HCT116 (cell line): ENCODE data around the gene SPATA16. TPM values are rescaled to one million over a fixed set of nuclear protein-coding genes. Genes with fewer than 3 reads are reported as not detected.

Experiments used
- ATAC-seq: fragments of 200-7000 bp; cut with Tn5 transposase; 2 replicates; pipeline ENCODE4 v1.9.1; 2020; ENCODE audit warnings: mild to moderate bottlenecking, moderate library complexity
- BruUV-seq: library from RNA; stranded (reverse); fragments of 400-500 nt; replicated peaks from 2 replicates; lab custom pipeline; 2021; lab: Mats Ljungman, UMichigan
- CTCF ChIA-PET: fragments of 300-600 bp; sonication (Branson Sonifier 250); formaldehyde crosslinking; loops from one replicate; lab custom pipeline; 2021; ENCODE audit warnings: antibody characterized with exemption; lab: Charles Lee
- POLR2A ChIA-PET: fragments of 300-600, 350-600 bp; sonication (Branson Sonifier 250); formaldehyde crosslinking; loops from one replicate; lab custom pipeline; 2021; ENCODE audit warnings: antibody characterized with exemption; lab: Charles Lee
- RAD21 ChIA-PET, 2 experiments: fragments of 300-600 bp; sonication (Branson Sonifier 250); formaldehyde crosslinking; loops; one replicate each; lab custom pipeline; 2023; ENCODE audit warnings: low total read pairs in 2 of 2; ENCODE audit not compliant: uncharacterized antibody in 2 of 2, unreplicated experiment in 2 of 2, low non-redundant PET in 1 of 2; lab: Charles Lee
- DNase-seq: peaks from one replicate; pipeline ENCODE4 v3.0.0-alpha.2; 2010; ENCODE audit warnings: low read depth, low spot score
- H2AFZ ChIP-seq: fragments of 200-600 bp; shearing (Covaris generic), sonication (generic); 2 replicates; pipeline ENCODE4 v1.6.1; 2017; ENCODE audit warnings: low read depth, mixed run types, mixed read lengths, antibody characterized with exemption, low read length; ENCODE audit not compliant: poor library complexity, severe bottlenecking
- H3K27ac ChIP-seq: 2 replicates; pipeline ENCODE4 v1.5.1; 2012; ENCODE audit warnings: low read depth, low read length
- H3K27me3 ChIP-seq: fragments of 200-600 bp; sonication (generic); 2 replicates; pipeline ENCODE4 v1.6.1; 2016; ENCODE audit warnings: mixed run types, low read length, mixed read lengths; ENCODE audit not compliant: insufficient read depth
- H3K36me3 ChIP-seq, 2 experiments: fragments of 200-500 bp in 1 of 2; fragments of 200-600 bp in 1 of 2; sonication (Bioruptor generic) in 1 of 2; sonication (generic) in 1 of 2; 2 replicates each; pipeline versions ENCODE4 v1.5.1 to v1.6.1; 2014 to 2016; ENCODE audit warnings: low read length in 2 of 2, inconsistent platforms in 1 of 2, mixed read lengths in 1 of 2, mixed run types in 1 of 2; ENCODE audit not compliant: insufficient read depth in 2 of 2, control insufficient read depth in 1 of 2
- H3K4me1 ChIP-seq, 2 experiments: fragments of 200-600 bp in 1 of 2; sonication (generic) in 1 of 2; 2 replicates each; pipeline versions ENCODE4 v1.5.1 to v1.6.1; 2012 to 2017; ENCODE audit warnings: low read length in 2 of 2, inconsistent platforms in 1 of 2, mild to moderate bottlenecking in 1 of 2, mixed read lengths in 1 of 2, mixed run types in 1 of 2, moderate library complexity in 1 of 2; ENCODE audit not compliant: insufficient read depth in 2 of 2, control insufficient read depth in 1 of 2
- H3K4me2 ChIP-seq: fragments of 200-600 bp; sonication (generic); 2 replicates; pipeline ENCODE4 v1.6.1; 2017; ENCODE audit warnings: mixed run types, low read length, mixed read lengths
- H3K4me3 ChIP-seq, 2 experiments: fragments of 200-600 bp in 1 of 2; sonication (generic) in 1 of 2; replicated peaks in 1 of 2; 2 replicates each; pipeline ENCODE4 v1.5.1; 2011 to 2016; ENCODE audit warnings: low read length in 2 of 2, control low read depth in 1 of 2, low read depth in 1 of 2, mild to moderate bottlenecking in 1 of 2, mixed read lengths in 1 of 2, mixed run types in 1 of 2
- H3K79me2 ChIP-seq: fragments of 200-600 bp; sonication (generic); 2 replicates; pipeline ENCODE4 v1.6.1; 2017; ENCODE audit warnings: mild to moderate bottlenecking, mixed run types, low read length, moderate library complexity, mixed read lengths; ENCODE audit not compliant: insufficient read depth
- H3K9ac ChIP-seq: fragments of 200-600 bp; sonication (generic); 2 replicates; pipeline ENCODE4 v1.6.1; 2016; ENCODE audit warnings: low read length, mixed read lengths
- H3K9me2 ChIP-seq: fragments of 200-600 bp; sonication (generic), shearing (Covaris generic); 2 replicates; pipeline ENCODE4 v1.6.1; 2017; ENCODE audit warnings: mixed run types, mild to moderate bottlenecking, moderate library complexity; ENCODE audit not compliant: insufficient read depth
- H3K9me3 ChIP-seq, 2 experiments: fragments of 200-500 bp in 1 of 2; fragments of 200-600 bp in 1 of 2; sonication (Bioruptor generic) in 1 of 2; sonication (generic) in 1 of 2; 2 replicates each; pipeline ENCODE4 v1.6.1; 2014 to 2017; ENCODE audit warnings: low read length in 2 of 2, mixed read lengths in 2 of 2, inconsistent platforms in 1 of 2, low read depth in 1 of 2, mild to moderate bottlenecking in 1 of 2, mixed run types in 1 of 2, moderate library complexity in 1 of 2; ENCODE audit not compliant: control insufficient read depth in 1 of 2, insufficient read depth in 1 of 2
- H4K20me1 ChIP-seq: fragments of 200-600 bp; sonication (generic), shearing (Covaris generic); 2 replicates; pipeline ENCODE4 v1.6.1; 2017; ENCODE audit warnings: mixed run types, mild to moderate bottlenecking, moderate library complexity; ENCODE audit not compliant: insufficient read depth
- ATF3 ChIP-seq: IDR thresholded peaks from 2 replicates; pipeline ENCODE4 v1.6.1; 2012
- CBX3 ChIP-seq: IDR thresholded peaks from 2 replicates; pipeline ENCODE4 v1.6.1; 2012; ENCODE audit warnings: low read depth
- CEBPB ChIP-seq: IDR thresholded peaks from 2 replicates; pipeline ENCODE4 v1.6.1; 2012; ENCODE audit warnings: low read depth
- EGR1 ChIP-seq: IDR thresholded peaks from 2 replicates; pipeline ENCODE4 v1.6.1; 2012; ENCODE audit warnings: low read depth
- ELF1 ChIP-seq: IDR thresholded peaks from 2 replicates; pipeline ENCODE4 v1.6.1; 2012; ENCODE audit warnings: low read depth, borderline replicate concordance
- EZH2 ChIP-seq: fragments of 200-600 bp; sonication (generic); IDR thresholded peaks from 2 replicates; pipeline ENCODE4 v1.6.1; 2017; ENCODE audit warnings: antibody characterized with exemption, mixed run types
- EZH2phosphoT487 ChIP-seq: fragments of 200-600 bp; IDR thresholded peaks from 2 replicates; pipeline ENCODE4 v1.6.1; 2018; ENCODE audit warnings: antibody characterized with exemption, borderline replicate concordance
- JUND ChIP-seq: IDR thresholded peaks from 2 replicates; pipeline ENCODE4 v1.6.1; 2012
- POLR2AphosphoS5 ChIP-seq: IDR thresholded peaks from 2 replicates; pipeline ENCODE4 v1.6.1; 2011; ENCODE audit warnings: mild to moderate bottlenecking, low read depth, low read length, moderate library complexity
- REST ChIP-seq: IDR thresholded peaks from 2 replicates; pipeline ENCODE4 v1.6.1; 2012; ENCODE audit warnings: low read depth
- SIN3A ChIP-seq: IDR thresholded peaks from 2 replicates; pipeline ENCODE4 v1.6.1; 2012; ENCODE audit warnings: low read depth
- TCF7L2 ChIP-seq: IDR thresholded peaks from 2 replicates; pipeline ENCODE4 v1.7.0; 2011; ENCODE audit warnings: borderline replicate concordance, inconsistent platforms; ENCODE audit not compliant: insufficient read depth, insufficient read length; ENCODE audit errors: extremely low read depth
- YY1 ChIP-seq: IDR thresholded peaks from 2 replicates; pipeline ENCODE4 v1.6.1; 2011; ENCODE audit warnings: low read length, low read depth, moderate library complexity, mild to moderate bottlenecking; ENCODE audit not compliant: insufficient replicate concordance; ENCODE audit errors: extremely low read depth
- ZBTB33 ChIP-seq: IDR thresholded peaks from 2 replicates; pipeline ENCODE4 v1.6.1; 2011; ENCODE audit warnings: mild to moderate bottlenecking, low read length, moderate library complexity; ENCODE audit not compliant: insufficient replicate concordance; ENCODE audit errors: extremely low read depth
- ZNF274 ChIP-seq: fragments of 200-500 bp; sonication (Bioruptor generic); IDR thresholded peaks from 2 replicates; pipeline ENCODE4 v1.6.1; 2014; ENCODE audit warnings: mild to moderate bottlenecking, low read depth, low read length, inconsistent platforms
- intact Hi-C: fragments of 100-400 bp; cut with micrococcal nuclease; formaldehyde crosslinking; loops from 2 replicates; pipeline ENCODE4 v1.10.0; 2022
- total RNA-seq: library from RNA; stranded (reverse); gene quantifications from one replicate; pipeline ENCODE4 v1.2.1, GENCODE V29; 2021; ENCODE audit not compliant: unreplicated experiment

Gene SPATA16
- total RNA-seq, 1 experiment from 2014 or later: not detected

- H3K9me2 ChIP-seq: no peaks in the 10 kb centered on the region
- ChIA-PET RAD21 (no interaction called here), POLR2A (no interaction called here), CTCF (interaction anchor here (1.6 kb wide), 1 partner anchor 355 kb away, joined by 3 read pairs; no protein-coding TSS in a partner anchor)
- H3K27ac ChIP-seq: no peak overlapping the region
- no peak overlapping the region for H3K9ac ChIP-seq
- no peaks in the 10 kb centered on the region for H3K4me1 ChIP-seq
- no peak for DNase-seq
- no TSS peak for BruUV-seq
- H3K79me2 ChIP-seq: no peaks in the 10 kb centered on the region
- no peaks in the 10 kb centered on the region for H3K27me3 ChIP-seq
- H3K9me3 ChIP-seq: no peaks in the 10 kb centered on the region
- H3K4me3 ChIP-seq: no peak overlapping the region
- TF ChIP-seq CBX3 (no peak), ATF3 (no peak), REST (no peak), ELF1 (no peak), CEBPB (no peak), EZH2 (no peak), EGR1 (no peak), ZNF274 (no peak), JUND (no peak), SIN3A (no peak), ZBTB33 (no peak), YY1 (no peak), EZH2phosphoT487 (no peak), TCF7L2 (no peak), POLR2AphosphoS5 (no peak)
- ATAC-seq: no peak
- no peaks in the 10 kb centered on the region for H4K20me1 ChIP-seq
- no peak overlapping the region for H3K4me2 ChIP-seq
- intact Hi-C loops: no loop called here
- H2AFZ ChIP-seq: no peak overlapping the region
- no peaks in the 10 kb centered on the region for H3K36me3 ChIP-seq
Measured at GRCh38 chr3:173028351-173028750, 112.7 kb downstream of the SPATA16 start.
